B cell (primary cell): ENCODE data around the gene ZFPM1. TPM values are rescaled to one million over a fixed set of nuclear protein-coding genes. Genes with fewer than 3 reads are reported as not detected.

Experiments
- ATAC-seq: fragments of 200-7000 bp; cut with Tn5 transposase; one replicate; pipeline ENCODE4 v1.10.0; 2021; ENCODE audit warnings: low read depth, mild to moderate bottlenecking, moderate number of reproducible peaks, moderate library complexity
- CTCF ChIA-PET: fragments of 350-600 bp; sonication (Branson Sonifier 250); formaldehyde crosslinking; loops from one replicate; lab custom pipeline; 2021; ENCODE audit warnings: antibody characterized with exemption, inconsistent platforms; lab: Charles Lee
- POLR2A ChIA-PET: fragments of 350-600 bp; sonication (Branson Sonifier 250); formaldehyde crosslinking; loops from one replicate; lab custom pipeline; 2021; ENCODE audit warnings: antibody characterized with exemption; lab: Charles Lee
- DNase-seq: peaks from one replicate; pipeline ENCODE4 v3.0.0; 2013
- H2AFZ ChIP-seq: 2 replicates; pipeline ENCODE4 v1.6.1; 2012; ENCODE audit warnings: mild to moderate bottlenecking, low read depth, low read length; ENCODE audit not compliant: insufficient read depth, poor library complexity, severe bottlenecking
- H3K27ac ChIP-seq, 2 donors: 1 replicate in 1 of 2; 2 replicates in 1 of 2; pipeline ENCODE4 v1.5.1; 2012 to 2013; ENCODE audit warnings: low read length in 2 of 2, mild to moderate bottlenecking in 2 of 2, moderate library complexity in 1 of 2
- H3K27me3 ChIP-seq, 4 experiments: fragments of 200-600 bp in 1 of 4; sonication (generic) in 1 of 4; replicated peaks in 1 of 4; 1 replicate in 2 of 4; 2 replicates in 2 of 4; pipeline versions ENCODE4 v1.6.1 to v1.7.0; 2013 to 2016; ENCODE audit warnings: low read length in 3 of 4, mild to moderate bottlenecking in 2 of 4, mixed read lengths in 1 of 4, moderate library complexity in 1 of 4; ENCODE audit not compliant: insufficient read depth in 4 of 4, control insufficient read depth in 3 of 4; ENCODE audit errors: control extremely low read depth in 1 of 4
- H3K36me3 ChIP-seq, 2 experiments: replicated peaks in 1 of 2; 1 replicate in 1 of 2; 2 replicates in 1 of 2; pipeline versions ENCODE4 v1.6.1 to v1.7.1; 2013; ENCODE audit warnings: low read length in 1 of 2; ENCODE audit not compliant: insufficient read depth in 2 of 2, control insufficient read depth in 1 of 2; ENCODE audit errors: control extremely low read depth in 1 of 2, extremely low read depth in 1 of 2
- H3K4me1 ChIP-seq, 2 donors: fragments of 200-600 bp in 1 of 2; sonication (generic) in 1 of 2; 1 replicate in 1 of 2; 2 replicates in 1 of 2; pipeline versions ENCODE4 v1.5.1 to v1.6.1; 2013 to 2017; ENCODE audit warnings: low read length in 2 of 2; ENCODE audit not compliant: control insufficient read depth in 2 of 2, insufficient read depth in 2 of 2
- H3K4me2 ChIP-seq: replicated peaks from 2 replicates; pipeline ENCODE3; 2012; ENCODE audit warnings: mild to moderate bottlenecking, low read depth, low read length; ENCODE audit not compliant: poor library complexity, severe bottlenecking
- H3K4me3 ChIP-seq, 5 experiments: fragments of 200-600 bp in 1 of 5; sonication (generic) in 1 of 5; 1 replicate in 3 of 5; 2 replicates in 2 of 5; pipeline versions ENCODE4 v1.5.1 to v1.7.0; 2011 to 2016; ENCODE audit warnings: low read length in 4 of 5, mild to moderate bottlenecking in 4 of 5, low read depth in 2 of 5, control low read depth in 1 of 5, moderate library complexity in 1 of 5; ENCODE audit not compliant: insufficient read depth in 1 of 5; ENCODE audit errors: control extremely low read depth in 1 of 5, extremely low read depth in 1 of 5
- H3K79me2 ChIP-seq: fragments of 200-600 bp; sonication (generic); one replicate; pipeline ENCODE4 v1.6.0; 2016; ENCODE audit warnings: low read length; ENCODE audit not compliant: control insufficient read depth, insufficient read depth
- H3K9ac ChIP-seq: fragments of 200-600 bp; sonication (generic); 2 replicates; pipeline ENCODE4 v1.6.1; 2017; ENCODE audit warnings: mild to moderate bottlenecking, low read length, moderate library complexity
- H3K9me3 ChIP-seq, 3 donors: one replicate each; pipeline versions ENCODE4 v1.6.1 to v1.7.1; 2013; ENCODE audit warnings: low read length in 2 of 3; ENCODE audit not compliant: control insufficient read depth in 2 of 3, insufficient read depth in 1 of 3; ENCODE audit errors: control extremely low read depth in 1 of 3
- H4K20me1 ChIP-seq: 2 replicates; pipeline ENCODE4 v1.6.0; 2012; ENCODE audit warnings: mild to moderate bottlenecking, low read length; ENCODE audit not compliant: insufficient read depth, control insufficient read depth, poor library complexity, severe bottlenecking
- H3K27ac Mint-ChIP-seq: one replicate; pipeline ENCODE4 v1.8.0; 2021; ENCODE audit warnings: mixed read lengths
- H3K27me3 Mint-ChIP-seq: one replicate; pipeline ENCODE4 v1.8.0; 2021; ENCODE audit warnings: mixed read lengths
- H3K4me1 Mint-ChIP-seq: one replicate; pipeline ENCODE4 v1.8.0; 2021; ENCODE audit warnings: mixed read lengths
- H3K4me3 Mint-ChIP-seq: one replicate; pipeline ENCODE4 v1.8.0; 2021; ENCODE audit warnings: mixed read lengths
- H3K9me3 Mint-ChIP-seq: one replicate; pipeline ENCODE4 v1.8.0; 2022; ENCODE audit warnings: mixed read lengths; ENCODE audit not compliant: insufficient read depth
- CTCF ChIP-seq: fragments of 200-600 bp; IDR thresholded peaks from one replicate; pipeline ENCODE4 v1.8.0; 2022; ENCODE audit warnings: antibody characterized with exemption, mild to moderate bottlenecking
- EZH2 ChIP-seq: IDR thresholded peaks from 2 replicates; pipeline ENCODE4 v1.6.1; 2012; ENCODE audit warnings: borderline replicate concordance, low read depth, mild to moderate bottlenecking, moderate library complexity, low read length; ENCODE audit not compliant: insufficient read depth, poor library complexity, severe bottlenecking
- WGBS: methylation state at CpG from one replicate; pipeline ENCODE4 v1.1.5; 2013; ENCODE audit warnings: missing lambda C conversion rate; ENCODE audit not compliant: insufficient coverage; 5-methylcytosine and 5-hydroxymethylcytosine counted together
- intact Hi-C: fragments of 100-400 bp; cut with micrococcal nuclease; formaldehyde crosslinking; loops from one replicate; pipeline ENCODE4 v1.10.0; 2022
- polyA plus RNA-seq: library from polyadenylated mRNA; depleted of rRNA; stranded (reverse); fragments of >200 nt; gene quantifications from 2 replicates; pipeline ENCODE4 v1.2.3, GENCODE V29; 2012
- total RNA-seq, 2 donors: library from RNA; stranded (reverse); fragments of 120-200 nt in 1 of 2; gene quantifications; 1 replicate in 1 of 2; 2 replicates in 1 of 2; pipeline versions ENCODE4 v1.2.3 to v1.2.4, GENCODE V29; 2013 to 2022

Gene ZFPM1
- total and polyA plus RNA-seq, 2 donors (not counting 1 experiment from before 2014, with no cell fraction given) = 4.3 to 34.6 TPM

- Histone ChIP-seq H3K27ac (no peak overlapping the region), H3K4me2 (no peak overlapping the region), H3K4me1 (no peaks in the 10 kb centered on the region), H3K4me3 (no peak overlapping the region), H3K27me3 (peaks cover 0 to 2% (median 0%) of the 10 kb centered on the region in 4 experiments), H3K79me2 (no peaks in the 10 kb centered on the region), H4K20me1 (no peaks in the 10 kb centered on the region), H3K36me3 (no peaks in the 10 kb centered on the region), H3K9me3 (no peaks in the 10 kb centered on the region), H2AFZ (no peak overlapping the region), H3K9ac (no peak overlapping the region)
- ChIA-PET POLR2A (no interaction called here), CTCF (no interaction called here)
- no peak overlapping the region for H3K4me3 Mint-ChIP-seq
- H3K4me1 Mint-ChIP-seq = peaks cover 4% of the 10 kb centered on the region
- TF ChIP-seq CTCF (no peak), EZH2 (no peak)
- ATAC-seq (no peak), DNase-seq (no peak)
- WGBS = 7% methylated on average over 4 of the region's 5 CpGs
- H3K27me3 Mint-ChIP-seq = peaks cover 4% of the 10 kb centered on the region
- H3K9me3 Mint-ChIP-seq = no peaks in the 10 kb centered on the region
- no peak overlapping the region for H3K27ac Mint-ChIP-seq
- intact Hi-C loops = no loop called here
Measured at GRCh38 chr16:88407807-88408206, 45.3 kb upstream of the ZFPM1 start.

GRCh38 chr16:88408561-88409142, 44.4 kb upstream of the ZFPM1 start:
- Histone ChIP-seq H4K20me1 (no peaks in the 10 kb centered on the region), H2AFZ (no peak overlapping the region), H3K4me2 (no peak overlapping the region), H3K79me2 (no peaks in the 10 kb centered on the region), H3K36me3 (no peaks in the 10 kb centered on the region), H3K27me3 (peaks cover 0 to 2% (median 0%) of the 10 kb centered on the region in 4 experiments), H3K9ac (no peak overlapping the region), H3K4me1 (no peaks in the 10 kb centered on the region), H3K9me3 (no peaks in the 10 kb centered on the region), H3K4me3 (no peak overlapping the region), H3K27ac (no peak overlapping the region)
- no peaks in the 10 kb centered on the region for H3K9me3 Mint-ChIP-seq
- H3K27ac Mint-ChIP-seq = no peak overlapping the region
- POLR2A ChIA-PET = no interaction called here
- peaks cover 4% of the 10 kb centered on the region for H3K27me3 Mint-ChIP-seq
- peaks cover 4% of the 10 kb centered on the region for H3K4me1 Mint-ChIP-seq
- intact Hi-C loops = no loop called here
- TF ChIP-seq CTCF (no peak), EZH2 (no peak)
- no peak overlapping the region for H3K4me3 Mint-ChIP-seq
- WGBS = 92% methylated on average over 10 of the region's 15 CpGs
- DNase-seq (no peak), ATAC-seq (no peak)
- CTCF ChIA-PET = no interaction called here
